HG02840 (cell line): ENCODE results near the gene FZR1.
"Not testable (repeated sequence)": the region's sequence is repeated elsewhere in the genome, so short reads cannot be mapped to it uniquely, and the experiment has no call there.

Experiments used
- ATAC-seq: cut with Tn5 transposase; IDR thresholded peaks from one replicate; pipeline ENCODE4 v1.9.1; 2021; ENCODE audit warnings: mild to moderate bottlenecking, moderate library complexity, moderate number of reproducible peaks; ENCODE audit not compliant: unreplicated experiment, low FRiP score

FZR1 gene

DNA sequence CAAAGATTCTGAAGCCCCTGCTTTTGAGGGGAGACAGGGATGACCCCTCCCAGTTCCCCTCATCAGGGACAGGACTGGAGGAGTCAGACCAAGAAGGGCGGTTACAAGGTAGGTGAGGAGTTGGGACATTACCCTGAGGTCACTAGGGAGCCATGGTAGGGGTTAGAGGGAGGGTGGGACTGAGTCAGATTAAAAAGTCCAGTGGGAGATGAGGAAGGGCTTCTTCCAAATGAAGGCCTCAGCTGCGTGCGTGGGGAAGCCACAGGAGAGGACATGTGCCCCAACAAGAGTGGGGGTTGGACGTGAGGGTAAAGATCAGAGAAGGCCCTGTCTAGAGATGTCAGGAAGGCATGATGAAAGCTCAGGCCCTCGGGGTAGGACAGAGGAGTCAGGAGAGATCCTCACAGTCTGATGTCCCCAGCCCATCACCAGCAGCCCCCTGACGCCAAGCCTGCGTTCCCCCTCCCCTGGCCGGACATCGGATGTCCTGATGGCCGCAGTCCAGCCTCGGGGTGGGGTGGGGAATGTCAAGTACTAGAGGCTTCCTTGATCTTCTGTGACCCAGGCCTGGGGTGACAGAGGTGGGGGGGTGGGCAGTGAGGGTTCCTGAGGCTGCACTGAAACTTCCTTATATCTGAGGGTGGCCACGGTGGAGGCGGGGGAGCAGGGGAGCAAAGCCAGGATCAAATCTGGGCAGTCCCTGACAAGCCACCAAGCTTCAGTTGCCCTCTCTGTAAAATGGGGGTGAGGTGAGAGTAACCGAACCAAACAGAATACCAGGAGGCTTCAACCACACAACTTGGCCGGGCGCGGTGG lies 57.8 kb downstream of the FZR1 start:
- no peak for ATAC-seq

- no peak for ATAC-seq
Measured at GRCh38 chr19:3565139-3565538, 59.0 kb downstream of the FZR1 start.

- not testable (repeated sequence) for ATAC-seq
Measured at GRCh38 chr19:3570042-3570441, 63.9 kb downstream of the FZR1 start.

GRCh38 chr19:3570606-3571011 lies 64.5 kb downstream of the FZR1 start:
- ATAC-seq = no peak

DNA sequence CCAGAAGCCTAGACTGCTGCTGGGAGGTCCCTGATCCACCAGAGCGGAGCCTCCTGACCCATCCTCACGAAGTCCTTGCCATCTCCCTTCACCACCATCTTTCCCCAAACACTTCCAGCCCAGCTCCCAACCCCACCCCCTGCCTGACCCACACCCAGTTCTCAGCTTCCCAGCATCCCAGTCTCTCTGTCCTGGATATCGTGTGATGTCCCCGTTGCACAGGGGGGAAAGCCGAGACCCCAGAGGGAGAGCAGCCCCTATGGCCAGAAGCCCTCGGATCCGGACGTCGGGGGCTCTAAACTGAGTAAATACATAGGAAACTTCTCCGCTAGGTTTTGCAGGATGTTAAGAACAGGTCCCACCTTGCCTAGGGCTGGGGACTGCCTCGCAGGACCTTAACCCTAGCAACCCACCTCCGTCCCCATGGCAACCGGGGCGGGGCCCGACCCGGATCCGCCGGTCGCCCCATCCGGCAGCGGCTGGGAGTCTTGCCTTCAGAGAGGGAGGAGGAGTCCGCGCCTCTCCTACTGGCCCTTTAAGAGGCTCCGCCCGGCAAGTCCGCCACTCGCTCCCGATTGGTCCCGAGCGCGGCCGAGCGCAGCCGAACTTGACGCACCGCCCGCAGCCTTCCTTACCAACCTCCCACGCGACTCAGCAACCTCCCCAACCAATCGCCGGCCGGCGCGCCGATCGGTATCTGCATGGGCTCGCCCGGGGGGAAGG lies 66.2 kb downstream of the FZR1 start:
- peak; percentile 86 for ATAC-seq

DNA sequence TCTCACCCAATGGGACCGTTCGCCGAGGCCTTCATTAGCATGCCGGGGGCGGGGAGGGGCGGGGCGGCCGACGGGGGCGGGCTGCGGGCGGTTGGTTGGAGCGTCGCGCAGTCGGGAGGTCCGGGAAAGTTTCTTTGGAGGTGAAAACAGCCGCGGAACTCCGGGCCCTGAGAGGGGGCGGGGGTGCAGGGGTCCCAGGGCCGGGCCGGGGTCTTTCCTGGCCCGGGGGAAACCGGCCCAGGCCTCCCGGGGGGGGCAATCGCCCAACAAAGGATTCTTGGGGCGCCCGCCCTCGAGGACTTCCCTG lies 66.7 kb downstream of the FZR1 start, which contains the start of gene HMG20B:
Gene HMG20B, plus strand, starts transcription at position 90 of the 307 bp plus-strand sequence. CDS start 366 bp downstream, outside the sequence.
- ATAC-seq = no peak

DNA sequence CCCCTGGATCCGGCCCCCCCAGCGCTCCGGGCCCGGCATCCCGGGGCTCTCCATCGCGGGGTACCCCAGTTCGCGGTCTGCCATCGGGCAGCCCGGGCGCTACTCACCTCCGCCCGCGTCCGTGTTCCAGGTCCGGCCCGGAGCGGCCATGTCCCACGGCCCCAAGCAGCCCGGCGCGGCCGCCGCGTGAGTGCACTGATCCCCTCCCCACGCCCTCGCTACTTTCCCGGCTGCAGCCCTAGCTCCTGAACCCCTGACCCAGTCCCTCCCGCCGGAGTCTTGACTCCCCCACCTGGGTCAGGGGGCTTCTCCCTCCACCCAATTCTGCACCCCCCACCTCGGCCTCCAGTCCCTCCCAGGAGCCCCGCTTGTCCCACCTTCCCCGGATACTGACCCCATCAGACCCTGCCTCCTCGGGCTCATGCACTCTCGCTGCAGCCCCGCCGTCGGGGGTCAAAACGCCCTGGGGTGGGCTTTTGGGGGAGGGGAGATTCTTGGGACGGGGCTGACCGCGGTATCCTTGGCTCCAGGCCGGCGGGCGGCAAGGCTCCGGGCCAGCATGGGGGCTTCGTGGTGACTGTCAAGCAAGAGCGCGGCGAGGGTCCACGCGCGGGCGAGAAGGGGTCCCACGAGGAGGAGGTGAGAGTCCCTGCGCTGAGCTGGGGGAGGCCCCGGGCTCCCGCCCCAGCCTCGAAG lies 67.2 kb downstream of the FZR1 start:
- peak; percentile 13 for ATAC-seq

- ATAC-seq = no peak
Measured at GRCh38 chr19:3573858-3574637, 67.9 kb downstream of the FZR1 start.

DNA sequence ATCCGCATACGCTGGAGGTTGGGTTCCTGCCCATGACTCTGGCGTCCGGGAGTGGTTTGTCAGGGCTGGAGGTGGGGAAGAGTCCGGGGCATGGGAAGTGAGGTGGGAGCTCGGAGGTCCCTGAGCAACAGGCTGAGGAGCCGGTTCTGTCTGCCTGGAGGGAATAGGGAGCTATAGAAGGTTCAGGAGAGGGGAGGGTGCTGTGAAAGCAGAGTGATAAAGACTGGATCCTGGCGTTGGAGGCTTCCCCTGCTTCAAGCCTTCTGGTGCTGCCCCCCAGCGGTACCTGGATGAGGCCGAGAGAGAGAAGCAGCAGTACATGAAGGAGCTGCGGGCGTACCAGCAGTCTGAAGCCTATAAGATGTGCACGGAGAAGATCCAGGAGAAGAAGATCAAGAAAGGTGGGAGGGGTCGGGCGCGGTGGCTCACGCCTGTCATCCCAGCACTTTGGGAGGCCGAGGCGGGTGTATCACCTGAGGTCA lies 69.2 kb downstream of the FZR1 start:
- no peak for ATAC-seq

DNA sequence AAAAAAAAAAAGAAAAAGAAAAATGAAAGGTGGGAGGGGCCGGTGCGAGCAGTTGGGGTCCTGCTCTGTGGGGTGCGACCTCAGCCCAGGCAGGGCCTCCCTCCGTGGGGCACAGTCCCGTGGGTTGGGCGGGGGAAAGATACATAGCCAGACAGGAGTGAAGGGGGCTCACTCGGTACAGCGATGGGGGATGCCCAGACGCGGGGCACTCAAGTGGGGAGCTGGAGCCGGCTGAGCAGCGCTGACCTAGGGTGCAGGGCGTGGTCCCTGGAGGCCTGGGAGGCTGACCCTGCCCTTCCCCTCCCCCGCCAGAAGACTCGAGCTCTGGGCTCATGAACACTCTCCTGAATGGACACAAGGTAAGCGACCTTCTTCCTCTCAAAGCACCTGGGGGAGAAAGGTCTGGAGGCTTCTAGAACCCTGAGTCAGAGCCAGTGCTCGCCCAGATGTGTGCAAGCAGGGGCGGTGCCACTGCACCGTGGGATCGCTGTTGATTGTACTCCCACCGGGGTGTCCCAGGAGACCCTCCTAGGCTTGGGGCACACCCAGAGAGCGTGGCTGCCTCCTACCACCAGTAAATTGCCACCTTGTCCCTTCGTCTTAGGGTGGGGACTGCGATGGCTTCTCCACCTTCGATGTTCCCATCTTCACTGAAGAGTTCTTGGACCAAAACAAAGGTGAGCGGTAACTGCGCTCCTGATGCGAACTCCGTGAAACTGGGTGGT lies 70.0 kb downstream of the FZR1 start:
- no peak for ATAC-seq

DNA sequence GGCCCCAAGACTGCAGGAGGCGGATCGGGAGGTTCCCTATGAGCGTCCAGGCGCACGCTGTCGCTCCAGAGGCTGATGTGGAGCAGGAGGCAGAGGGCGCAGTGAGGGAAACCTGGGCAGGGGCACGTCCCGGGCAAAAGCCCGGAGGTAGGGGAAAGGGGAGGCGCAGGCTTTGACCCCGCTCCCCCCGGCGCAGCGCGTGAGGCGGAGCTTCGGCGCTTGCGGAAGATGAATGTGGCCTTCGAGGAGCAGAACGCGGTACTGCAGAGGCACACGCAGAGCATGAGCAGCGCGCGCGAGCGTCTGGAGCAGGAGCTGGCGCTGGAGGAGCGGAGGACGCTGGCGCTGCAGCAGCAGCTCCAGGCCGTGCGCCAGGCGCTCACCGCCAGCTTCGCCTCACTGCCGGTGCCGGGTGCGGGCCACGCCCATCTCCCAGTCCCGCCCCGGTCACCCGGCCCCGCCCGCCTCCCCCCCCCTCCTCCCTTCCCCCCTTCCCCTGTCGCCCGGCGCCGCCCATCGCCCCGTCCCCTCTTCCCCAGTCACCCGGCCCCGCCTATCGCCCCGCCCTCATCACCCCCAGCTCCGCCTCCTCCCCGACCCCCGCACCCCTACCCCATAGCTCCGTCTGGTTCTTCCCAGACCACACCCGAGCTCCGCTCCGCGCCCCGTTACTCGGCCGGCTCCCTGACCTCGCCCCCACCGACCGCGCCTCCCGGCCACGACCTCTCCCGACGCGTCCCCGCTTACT lies 70.8 kb downstream of the FZR1 start:
- ATAC-seq = no peak

GRCh38 chr19:3577723-3578344 lies 71.7 kb downstream of the FZR1 start:
- ATAC-seq = no peak

- no peak for ATAC-seq
Measured at GRCh38 chr19:3578390-3578789, 72.3 kb downstream of the FZR1 start.

DNA sequence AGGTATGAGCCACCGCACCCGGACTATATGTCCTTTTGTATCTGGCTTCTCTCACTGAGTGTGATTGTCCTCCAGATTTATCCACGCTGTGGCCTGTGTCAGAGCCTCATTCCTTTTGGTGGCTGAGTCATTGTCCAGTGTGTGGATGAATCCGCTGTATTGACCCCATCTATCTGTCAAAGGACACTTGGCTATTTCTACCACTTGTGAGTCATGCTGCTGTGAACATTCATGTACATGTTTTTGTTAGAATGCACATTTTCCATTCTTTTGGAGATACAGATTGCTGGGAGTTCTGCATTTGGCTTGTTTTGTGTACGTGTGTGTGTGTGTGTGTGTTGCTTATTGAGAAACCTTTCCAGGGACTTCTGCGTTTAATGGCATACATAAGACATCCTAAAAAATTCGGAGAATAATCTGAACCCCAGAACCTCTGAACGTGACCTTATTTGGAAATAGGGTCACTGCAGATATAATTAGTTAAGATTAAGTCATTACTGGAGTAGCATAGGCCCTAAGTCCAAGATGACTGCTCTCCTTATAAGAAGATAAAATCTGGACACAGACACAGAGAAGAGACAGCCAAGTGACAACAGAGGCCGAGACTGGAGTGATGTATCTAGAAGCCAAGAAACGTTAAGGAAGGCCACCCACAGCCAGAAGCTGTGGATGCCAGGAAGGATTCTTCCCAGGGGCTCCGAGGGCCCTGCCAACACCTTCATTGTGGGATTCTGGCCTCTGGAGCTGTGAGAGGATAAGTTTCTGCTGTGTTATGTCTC lies 74.2 kb downstream of the FZR1 start:
- ATAC-seq = no peak

GRCh38 chr19:3581792-3582191 lies 75.7 kb downstream of the FZR1 start:
- ATAC-seq = not testable (repeated sequence)

DNA sequence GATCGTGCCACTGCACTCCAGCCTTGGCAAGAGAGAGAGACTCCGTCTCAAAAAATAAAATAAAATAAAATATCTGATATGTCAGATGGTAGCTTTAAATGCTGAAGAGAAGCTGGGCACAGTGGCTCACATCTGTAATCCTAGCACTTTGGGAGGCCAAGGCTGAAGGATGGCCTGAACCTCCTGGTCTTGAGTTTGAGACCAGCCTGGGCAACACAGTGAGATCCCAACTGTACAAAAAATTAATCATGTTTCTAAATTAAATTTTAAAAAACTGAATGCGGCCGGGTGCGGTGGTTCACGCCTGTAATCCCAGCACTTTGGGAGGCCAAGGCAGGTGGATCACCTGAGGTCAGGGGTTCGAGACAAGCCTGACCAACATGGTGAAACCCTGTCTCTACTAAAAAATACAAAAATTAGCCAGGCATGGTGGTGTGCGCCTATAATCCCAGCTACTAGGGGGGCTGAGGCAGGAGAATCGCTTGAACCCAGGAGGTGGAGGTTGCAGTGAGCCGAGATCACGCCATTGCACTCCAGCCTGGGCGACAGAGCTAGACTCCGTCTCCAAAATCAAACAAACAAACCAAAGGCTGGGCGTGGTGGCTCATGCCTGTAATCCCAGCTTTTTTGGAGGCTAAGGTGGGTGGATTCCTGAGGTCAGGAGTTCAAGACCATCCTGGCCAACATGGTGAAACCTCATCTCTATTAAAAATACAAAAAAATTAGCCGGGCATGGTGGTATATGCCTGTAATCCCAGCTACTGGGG lies 78.1 kb downstream of the FZR1 start:
- not testable (repeated sequence) for ATAC-seq
